ENCODE data around the gene KLHDC3. TPM values are rescaled to one million over a fixed set of nuclear protein-coding genes. Genes with fewer than 3 reads are reported as not detected.

The KLHDC3 gene
- total and polyA plus RNA-seq, 2 of the 13 experiments (the other 11 are each of a cell fraction or from before 2014, with no cell fraction given) = 78.3 to 91.5 TPM

- TF ChIP-seq ZNF609 (CRISPR knock-in tag; IDR thresholded peaks at IDR 0.05; ENCODE audit: borderline replicate concordance) = no peak
- TF ChIP-seq MYNN (CRISPR knock-in tag; IDR thresholded peaks at IDR 0.05; ENCODE audit: low read depth) = no peak
- no peak for TF ChIP-seq CHD2 (IDR thresholded peaks at IDR 0.05; ENCODE audit: low read depth, low read length)
- TF ChIP-seq ZNF580 (CRISPR knock-in tag; IDR thresholded peaks at IDR 0.05; ENCODE audit: borderline replicate concordance, low read depth) = no peak
- peak; percentile 64; the same call in 1 of the 2 replicates for TF ChIP-seq TP53 (CRISPR knock-in tag; conservative IDR thresholded peaks at IDR 0.05)
- peak; percentile 79 for TF ChIP-seq YEATS2 (CRISPR knock-in tag; IDR thresholded peaks at IDR 0.05; ENCODE audit: borderline replicate concordance)
- TF ChIP-seq NFYC (CRISPR knock-in tag; IDR thresholded peaks at IDR 0.05) = peak; percentile 32; the same call in 1 of the 2 replicates
- TF ChIP-seq KIAA2018 (CRISPR knock-in tag; IDR thresholded peaks at IDR 0.05; ENCODE audit: borderline replicate concordance) = no peak
- no peak for TF ChIP-seq SMYD3 (CRISPR knock-in tag; IDR thresholded peaks at IDR 0.05)
- TF ChIP-seq ZBTB37 (CRISPR knock-in tag; IDR thresholded peaks at IDR 0.05) = no peak
- no peak for TF ChIP-seq TCF7 (IDR thresholded peaks at IDR 0.05; ENCODE audit: low read depth)
- no peak for TF ChIP-seq LCORL (IDR thresholded peaks at IDR 0.05)
- TF ChIP-seq LCORL (CRISPR knock-in tag; IDR thresholded peaks at IDR 0.05) = no peak
- no peak; the same call in 1 of the 2 replicates for TF ChIP-seq ZNF556 (CRISPR knock-in tag; IDR thresholded peaks at IDR 0.05; ENCODE audit: borderline replicate concordance)
- TF ChIP-seq NR2F2 (IDR thresholded peaks at IDR 0.05; ENCODE audit: borderline replicate concordance, low read depth) = no peak
Observed at GRCh38 chr6:43021270-43022047, 7.4 kb downstream of the KLHDC3 start, which contains the start of gene RRP36 (continued).
